Measurements from ENCODE around the gene ITPK1.

The ITPK1 gene

GRCh38 chr14:92920001-92920400 lies 195.7 kb downstream of the ITPK1 start:
- TF ChIP-seq ZFX (IDR thresholded peaks at IDR 0.05) = no peak
- TF ChIP-seq CTCF (conservative IDR thresholded peaks at IDR 0.05) = no peak
- H3K27ac ChIP-seq = no peak overlapping the region

- H3K27ac ChIP-seq = no peak overlapping the region
- TF ChIP-seq CTCF (conservative IDR thresholded peaks at IDR 0.05) = no peak
- no peak for TF ChIP-seq ZFX (IDR thresholded peaks at IDR 0.05)
Observed at GRCh38 chr14:92917956-92918355, 197.8 kb downstream of the ITPK1 start.

GRCh38 chr14:92917041-92917940 lies 198.4 kb downstream of the ITPK1 start:
- no peak overlapping the region for H3K27ac ChIP-seq
- no peak for TF ChIP-seq CTCF (conservative IDR thresholded peaks at IDR 0.05)
- no peak for TF ChIP-seq ZFX (IDR thresholded peaks at IDR 0.05)

GRCh38 chr14:92916201-92916600 lies 199.5 kb downstream of the ITPK1 start:
- TF ChIP-seq CTCF (conservative IDR thresholded peaks at IDR 0.05) (no peak), ZFX (IDR thresholded peaks at IDR 0.05) (no peak)
- H3K27ac ChIP-seq = no peak overlapping the region

GRCh38 chr14:92914087-92914656 lies 201.6 kb downstream of the ITPK1 start:
- no peak for TF ChIP-seq ZFX (IDR thresholded peaks at IDR 0.05)
- TF ChIP-seq CTCF (conservative IDR thresholded peaks at IDR 0.05) = no peak
- H3K27ac ChIP-seq = no peak overlapping the region

GRCh38 chr14:92907316-92907911 lies 208.3 kb downstream of the ITPK1 start:
- TF ChIP-seq ZFX (IDR thresholded peaks at IDR 0.05) = no peak
- no peak for TF ChIP-seq CTCF (conservative IDR thresholded peaks at IDR 0.05)
- H3K27ac ChIP-seq = no peak overlapping the region

GRCh38 chr14:92906823-92907222 lies 208.9 kb downstream of the ITPK1 start:
- H3K27ac ChIP-seq = no peak overlapping the region
- TF ChIP-seq CTCF (conservative IDR thresholded peaks at IDR 0.05) (no peak), ZFX (IDR thresholded peaks at IDR 0.05) (no peak)
